Measurements from ENCODE around the gene PPP1R1C. TPM values are rescaled to one million over a fixed set of nuclear protein-coding genes. Genes with fewer than 3 reads are reported as not detected.

Gene PPP1R1C
- total RNA-seq, 4 donors from 2014 or later, result 1.5 to 6.3 TPM; not detected in 2

DNA sequence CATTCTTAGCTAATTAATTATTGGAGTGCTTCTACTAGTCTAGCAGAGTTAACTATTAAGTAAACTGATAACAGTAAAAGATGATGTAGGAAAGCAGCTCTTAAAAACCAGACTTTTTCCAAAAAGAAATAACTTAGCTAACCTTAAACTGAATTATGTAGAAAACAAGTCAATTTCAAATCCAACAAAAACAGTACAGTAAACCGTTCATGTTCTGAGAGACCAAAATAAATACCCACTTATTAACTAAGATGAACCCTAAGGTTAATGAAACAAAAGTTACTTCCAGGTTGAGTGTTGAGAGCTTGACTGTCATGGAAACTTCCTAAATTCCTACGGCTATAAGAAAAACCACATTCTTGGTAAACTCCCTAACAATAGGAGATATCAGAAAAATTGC is 181.2 kb downstream of the PPP1R1C start:
- no peak for TF ChIP-seq POLR2A (IDR thresholded peaks at IDR 0.05)
- WGBS, 2 donors, result 68 to 81% methylated on average over 2 of the region's 2 CpGs
- intact Hi-C loops (cut with DNase I; ENCODE audit: low total_unique reads), result no loop called here
- DNase-seq (ENCODE audit: low spot score in 2 of 2), result no peak
- H3K4me3 ChIP-seq (ENCODE audit: low read depth, poor library complexity, severe bottlenecking), result no peak overlapping the region

Other genes starting within 250 kb of the PPP1R1C start
- gene ITPRID2, start 94.1 kb upstream of the PPP1R1C start, total RNA-seq, result 100 to 1,000 TPM; 244 to 301 (median 256) TPM